Activated T-cell treated with anti-CD3 and anti-CD28 coated beads, Interleukin-2, amount 50 U/mL, for 1 hour (primary cell): ENCODE data around the gene PDXP.

ENCODE experiments used
- DNase-seq: peaks from one replicate; pipeline ENCODE4 v3.0.0-alpha.2; 2020

PDXP gene

GRCh38 chr22:37703906-37704305 lies 45.4 kb downstream of the PDXP start:
- DNase-seq, result no peak

GRCh38 chr22:37704645-37705044 lies 46.1 kb downstream of the PDXP start:
- no peak for DNase-seq

GRCh38 chr22:37705205-37705604 lies 46.7 kb downstream of the PDXP start:
- DNase-seq, result no peak

GRCh38 chr22:37708580-37709444 lies 50.3 kb downstream of the PDXP start:
- DNase-seq, result no peak

DNA sequence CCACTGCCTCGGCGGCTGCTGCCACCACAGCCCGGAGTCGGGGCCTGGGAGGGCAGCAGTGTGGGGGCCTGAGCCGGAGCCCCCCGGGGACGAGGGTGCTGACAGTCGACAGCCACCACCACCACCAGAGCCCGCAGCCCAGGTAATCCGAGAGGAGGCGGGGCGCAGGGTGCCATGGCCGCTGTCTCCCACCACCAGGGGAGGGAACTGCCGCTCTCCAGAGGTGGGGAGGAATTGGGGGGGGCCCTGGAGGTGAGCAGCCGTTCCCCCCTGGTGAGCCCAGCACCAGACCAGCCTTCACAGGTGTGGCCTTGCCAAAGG lies 50.9 kb downstream of the PDXP start:
- no peak for DNase-seq

DNA sequence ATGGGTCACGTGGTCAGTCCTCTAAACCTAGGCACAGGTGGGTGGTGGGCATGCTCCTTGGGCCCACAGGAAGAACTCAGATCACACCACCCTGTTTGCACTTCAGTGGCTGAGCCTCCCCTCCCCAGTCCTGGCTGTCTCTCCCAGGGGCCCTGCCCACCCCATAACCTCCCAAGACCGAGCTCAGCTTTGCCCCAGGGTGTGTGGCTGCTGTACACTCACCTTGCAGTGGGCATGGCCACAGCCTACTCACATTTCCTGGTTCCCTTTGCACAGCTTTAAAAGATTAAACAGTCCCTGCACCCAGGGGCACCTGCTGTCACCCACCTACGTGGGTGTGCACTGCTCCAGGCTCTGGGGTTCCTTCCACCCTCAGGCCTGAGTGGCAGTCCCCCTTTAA lies 52.2 kb downstream of the PDXP start:
- no peak for DNase-seq

GRCh38 chr22:37711490-37711889 lies 53.0 kb downstream of the PDXP start:
- DNase-seq, result no peak

GRCh38 chr22:37713761-37714160 lies 55.2 kb downstream of the PDXP start:
- no peak for DNase-seq

- DNase-seq, result no peak
These were observed 56.1 kb downstream of the PDXP start for GRCh38 chr22:37714634-37715033.

DNA sequence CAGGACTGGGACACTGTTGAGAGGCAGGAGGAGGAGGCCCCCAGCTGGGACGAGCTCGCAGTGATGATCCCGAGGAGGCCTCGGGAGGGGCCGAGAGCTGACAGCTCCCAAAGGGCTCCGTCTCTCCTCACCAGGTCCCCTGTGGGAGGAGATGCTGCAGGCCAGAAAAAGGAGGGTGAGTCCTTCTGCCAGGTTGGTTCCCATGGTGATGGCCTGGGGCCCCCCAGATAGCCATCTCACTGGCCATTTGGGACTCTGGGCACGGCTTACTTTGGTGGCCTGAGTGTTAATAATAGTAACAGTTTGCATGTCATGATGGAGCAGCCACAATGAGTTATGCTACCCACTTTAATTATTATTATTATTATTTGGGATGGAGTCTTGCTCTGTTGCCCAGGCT lies 57.2 kb downstream of the PDXP start:
- no peak for DNase-seq
